WTC11 (cell line): ENCODE data around the gene SH3GLB2. TPM values are rescaled to one million over a fixed set of nuclear protein-coding genes. Genes with fewer than 3 reads are reported as not detected.
A peak's percentile ranks its signal among the peaks of the same experiment; 100 is the strongest.

Experiments used
- ATAC-seq: fragments of 200-7000 bp; cut with Tn5 transposase; 2 replicates; pipeline ENCODE4 v1.10.0; 2021; ENCODE audit warnings: mild to moderate bottlenecking, moderate library complexity
- CTCF ChIA-PET: fragments of 300-600 bp; sonication (Branson Sonifier 250); formaldehyde crosslinking; loops from one replicate; lab custom pipeline; 2021; ENCODE audit warnings: antibody characterized with exemption; lab: Charles Lee
- POLR2A ChIA-PET: fragments of 350-600 bp; sonication (Branson Sonifier 250); formaldehyde crosslinking; loops from one replicate; lab custom pipeline; 2021; ENCODE audit warnings: antibody characterized with exemption; lab: Charles Lee
- DNase-seq: peaks from one replicate; pipeline ENCODE4 v3.0.0; 2021; ENCODE audit warnings: low spot score
- H3K27ac Mint-ChIP-seq: 2 replicates; pipeline ENCODE4 v1.8.0; 2021; ENCODE audit warnings: mixed read lengths
- H3K27me3 Mint-ChIP-seq: 2 replicates; pipeline ENCODE4 v1.8.0; 2021; ENCODE audit warnings: low read depth, mild to moderate bottlenecking, moderate library complexity, mixed read lengths
- H3K36me3 Mint-ChIP-seq: 2 replicates; pipeline ENCODE4 v1.8.0; 2021; ENCODE audit warnings: mixed read lengths
- H3K4me1 Mint-ChIP-seq: 2 replicates; pipeline ENCODE4 v1.8.0; 2022; ENCODE audit warnings: mixed read lengths
- H3K4me3 Mint-ChIP-seq: 2 replicates; pipeline ENCODE4 v1.8.0; 2021; ENCODE audit warnings: mild to moderate bottlenecking, moderate library complexity, mixed read lengths
- H3K9me3 Mint-ChIP-seq: 2 replicates; pipeline ENCODE4 v1.8.0; 2021; ENCODE audit warnings: mixed read lengths
- CBFB ChIP-seq: sonication (generic); formaldehyde crosslinking; IDR thresholded peaks from 2 replicates; pipeline ENCODE4 v1.8.1; 2022; ENCODE audit warnings: mild to moderate bottlenecking, low read depth, missing genetic modification reagents
- CDX4 ChIP-seq: fragments of 250-450 bp; sonication (Bioruptor Pico); IDR thresholded peaks from 2 replicates; pipeline ENCODE4 v1.9.0; 2021; ENCODE audit warnings: moderate library complexity, mild to moderate bottlenecking, inconsistent platforms, borderline replicate concordance
- CREB1 ChIP-seq: sonication (generic); formaldehyde crosslinking; IDR thresholded peaks from 2 replicates; pipeline ENCODE4 v1.8.0; 2023; ENCODE audit warnings: mild to moderate bottlenecking, missing genetic modification reagents
- ELF4 ChIP-seq: sonication (generic); formaldehyde crosslinking; IDR thresholded peaks from 2 replicates; pipeline ENCODE4 v1.8.1; 2022; ENCODE audit warnings: low read depth, mild to moderate bottlenecking, moderate library complexity, missing genetic modification reagents
- ESRRA ChIP-seq: sonication (generic); formaldehyde crosslinking; IDR thresholded peaks from 2 replicates; pipeline ENCODE4 v1.8.1; 2022; ENCODE audit warnings: mild to moderate bottlenecking, missing genetic modification reagents, borderline replicate concordance
- FOXP1 ChIP-seq: sonication (generic); formaldehyde crosslinking; IDR thresholded peaks from 2 replicates; pipeline ENCODE4 v1.8.0; 2022; ENCODE audit warnings: missing genetic modification reagents, mild to moderate bottlenecking, moderate library complexity, borderline replicate concordance
- FOXP4 ChIP-seq: sonication (generic); formaldehyde crosslinking; IDR thresholded peaks from 2 replicates; pipeline ENCODE4 v1.8.0; 2022; ENCODE audit warnings: mild to moderate bottlenecking, missing genetic modification reagents
- HMGA2 ChIP-seq: fragments of 250-450 bp; sonication (Bioruptor Pico); IDR thresholded peaks from 2 replicates; pipeline ENCODE4 v1.4.0; 2021; ENCODE audit warnings: mild to moderate bottlenecking, moderate library complexity
- JAZF1 ChIP-seq: fragments of 250-450 bp; sonication (Bioruptor Pico); IDR thresholded peaks from 2 replicates; pipeline ENCODE4 v1.9.0; 2021; ENCODE audit warnings: moderate library complexity, mild to moderate bottlenecking, inconsistent platforms
- MXD4 ChIP-seq: fragments of 250-450 bp; sonication (Bioruptor Pico); IDR thresholded peaks from 2 replicates; pipeline ENCODE4 v1.8.0; 2021; ENCODE audit warnings: mild to moderate bottlenecking, moderate library complexity, borderline replicate concordance
- NR2C2 ChIP-seq: sonication (generic); formaldehyde crosslinking; IDR thresholded peaks from 2 replicates; pipeline ENCODE4 v1.8.0; 2022; ENCODE audit warnings: mild to moderate bottlenecking, missing genetic modification reagents
- NR3C1 ChIP-seq: sonication (generic); formaldehyde crosslinking; conservative IDR thresholded peaks from 2 replicates; pipeline ENCODE4 v1.8.1; 2023; ENCODE audit warnings: low read depth, mild to moderate bottlenecking, missing genetic modification reagents
- SMAD4 ChIP-seq: sonication (generic); formaldehyde crosslinking; IDR thresholded peaks from 2 replicates; pipeline ENCODE4 v1.8.0; 2022; ENCODE audit warnings: mild to moderate bottlenecking, missing genetic modification reagents
- SP1 ChIP-seq: sonication (generic); formaldehyde crosslinking; conservative IDR thresholded peaks from 2 replicates; pipeline ENCODE4 v1.8.1; 2022; ENCODE audit warnings: missing genetic modification reagents
- TP53 ChIP-seq: sonication (generic); formaldehyde crosslinking; IDR thresholded peaks from 2 replicates; pipeline ENCODE4 v1.8.1; 2023; ENCODE audit warnings: mild to moderate bottlenecking, missing genetic modification reagents
- ZNF317 ChIP-seq: sonication (generic); formaldehyde crosslinking; IDR thresholded peaks from 2 replicates; pipeline ENCODE4 v1.8.1; 2023; ENCODE audit warnings: low read depth, mild to moderate bottlenecking, moderate library complexity, missing genetic modification reagents, borderline replicate concordance
- ZNF396 ChIP-seq: fragments of 250-450 bp; sonication (Bioruptor Pico); IDR thresholded peaks from 2 replicates; pipeline ENCODE4 v1.8.0; 2021; ENCODE audit warnings: mild to moderate bottlenecking, moderate library complexity, borderline replicate concordance
- ZNF671 ChIP-seq: fragments of 250-450 bp; sonication (Bioruptor Pico); IDR thresholded peaks from 2 replicates; pipeline ENCODE4 v1.8.0; 2021; ENCODE audit warnings: mild to moderate bottlenecking
- total RNA-seq: library from RNA; stranded (reverse); gene quantifications from 3 replicates; pipeline ENCODE4 v1.2.3, GENCODE V29; 2021
- TF ChIP-seq, protein P1 (sequence below): fragments of 200-600 bp; IDR thresholded peaks from 2 replicates; pipeline ENCODE4 v1.8.0; 2022; ENCODE audit warnings: antibody characterized with exemption
- TF ChIP-seq, protein P2 (sequence below): sonication (generic); formaldehyde crosslinking; IDR thresholded peaks from 2 replicates; pipeline ENCODE4 v1.8.1; 2022; ENCODE audit warnings: low read depth, mild to moderate bottlenecking, moderate library complexity, missing genetic modification reagents, borderline replicate concordance
- TF ChIP-seq, protein P3 (sequence below): fragments of 250-450 bp; sonication (Bioruptor Pico); IDR thresholded peaks from 2 replicates; pipeline ENCODE4 v2.1.2; 2022; ENCODE audit warnings: mild to moderate bottlenecking, moderate library complexity
- TF ChIP-seq, protein P4 (sequence below): sonication (generic); formaldehyde crosslinking; IDR thresholded peaks from 2 replicates; pipeline ENCODE4 v1.8.1; 2022; ENCODE audit warnings: low read depth, missing genetic modification reagents, borderline replicate concordance

The SH3GLB2 gene
- total RNA-seq, 1 experiment from 2014 or later: 59.7 TPM

DNA sequence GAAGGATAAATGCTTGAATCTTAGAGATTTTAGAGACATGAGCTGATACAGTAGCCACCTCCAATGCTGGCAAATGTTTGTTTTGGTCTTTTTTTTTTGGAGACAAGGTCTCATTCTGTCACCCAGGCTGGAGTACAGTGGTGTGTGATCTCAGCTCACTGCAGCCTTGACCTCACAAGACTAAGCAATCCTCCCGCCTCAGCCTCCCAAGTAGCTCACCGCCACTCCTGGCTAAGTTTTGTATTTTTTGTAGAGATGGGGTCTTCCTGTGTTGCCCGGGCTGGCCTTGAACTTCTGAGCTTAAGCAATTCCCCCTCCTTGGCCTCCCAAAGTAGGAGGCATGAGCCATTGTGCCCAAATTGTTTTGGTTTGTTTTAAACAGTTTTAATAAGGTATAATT lies 46.0 kb upstream of the SH3GLB2 start:
- POLR2A ChIA-PET: no interaction called here
- TF ChIP-seq NR2C2 (CRISPR knock-in tag): no peak
- TF ChIP-seq, protein P1, sequence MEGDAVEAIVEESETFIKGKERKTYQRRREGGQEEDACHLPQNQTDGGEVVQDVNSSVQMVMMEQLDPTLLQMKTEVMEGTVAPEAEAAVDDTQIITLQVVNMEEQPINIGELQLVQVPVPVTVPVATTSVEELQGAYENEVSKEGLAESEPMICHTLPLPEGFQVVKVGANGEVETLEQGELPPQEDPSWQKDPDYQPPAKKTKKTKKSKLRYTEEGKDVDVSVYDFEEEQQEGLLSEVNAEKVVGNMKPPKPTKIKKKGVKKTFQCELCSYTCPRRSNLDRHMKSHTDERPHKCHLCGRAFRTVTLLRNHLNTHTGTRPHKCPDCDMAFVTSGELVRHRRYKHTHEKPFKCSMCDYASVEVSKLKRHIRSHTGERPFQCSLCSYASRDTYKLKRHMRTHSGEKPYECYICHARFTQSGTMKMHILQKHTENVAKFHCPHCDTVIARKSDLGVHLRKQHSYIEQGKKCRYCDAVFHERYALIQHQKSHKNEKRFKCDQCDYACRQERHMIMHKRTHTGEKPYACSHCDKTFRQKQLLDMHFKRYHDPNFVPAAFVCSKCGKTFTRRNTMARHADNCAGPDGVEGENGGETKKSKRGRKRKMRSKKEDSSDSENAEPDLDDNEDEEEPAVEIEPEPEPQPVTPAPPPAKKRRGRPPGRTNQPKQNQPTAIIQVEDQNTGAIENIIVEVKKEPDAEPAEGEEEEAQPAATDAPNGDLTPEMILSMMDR: no peak
- TF ChIP-seq ZNF671: no peak
- TF ChIP-seq, protein P2, sequence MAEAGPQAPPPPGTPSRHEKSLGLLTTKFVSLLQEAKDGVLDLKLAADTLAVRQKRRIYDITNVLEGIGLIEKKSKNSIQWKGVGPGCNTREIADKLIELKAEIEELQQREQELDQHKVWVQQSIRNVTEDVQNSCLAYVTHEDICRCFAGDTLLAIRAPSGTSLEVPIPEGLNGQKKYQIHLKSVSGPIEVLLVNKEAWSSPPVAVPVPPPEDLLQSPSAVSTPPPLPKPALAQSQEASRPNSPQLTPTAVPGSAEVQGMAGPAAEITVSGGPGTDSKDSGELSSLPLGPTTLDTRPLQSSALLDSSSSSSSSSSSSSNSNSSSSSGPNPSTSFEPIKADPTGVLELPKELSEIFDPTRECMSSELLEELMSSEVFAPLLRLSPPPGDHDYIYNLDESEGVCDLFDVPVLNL (CRISPR knock-in tag): no peak
- TF ChIP-seq SMAD4 (CRISPR knock-in tag): no peak
- TF ChIP-seq FOXP1 (CRISPR knock-in tag): no peak
- no peak for TF ChIP-seq HMGA2 (CRISPR knock-in tag)
- no peak for TF ChIP-seq CDX4
- no peak for TF ChIP-seq CBFB
- no peak for TF ChIP-seq SP1
- no peak for TF ChIP-seq FOXP4 (CRISPR knock-in tag)
- TF ChIP-seq NR3C1 (CRISPR knock-in tag): no peak
- TF ChIP-seq TP53 (CRISPR knock-in tag): no peak
- TF ChIP-seq, protein P3, sequence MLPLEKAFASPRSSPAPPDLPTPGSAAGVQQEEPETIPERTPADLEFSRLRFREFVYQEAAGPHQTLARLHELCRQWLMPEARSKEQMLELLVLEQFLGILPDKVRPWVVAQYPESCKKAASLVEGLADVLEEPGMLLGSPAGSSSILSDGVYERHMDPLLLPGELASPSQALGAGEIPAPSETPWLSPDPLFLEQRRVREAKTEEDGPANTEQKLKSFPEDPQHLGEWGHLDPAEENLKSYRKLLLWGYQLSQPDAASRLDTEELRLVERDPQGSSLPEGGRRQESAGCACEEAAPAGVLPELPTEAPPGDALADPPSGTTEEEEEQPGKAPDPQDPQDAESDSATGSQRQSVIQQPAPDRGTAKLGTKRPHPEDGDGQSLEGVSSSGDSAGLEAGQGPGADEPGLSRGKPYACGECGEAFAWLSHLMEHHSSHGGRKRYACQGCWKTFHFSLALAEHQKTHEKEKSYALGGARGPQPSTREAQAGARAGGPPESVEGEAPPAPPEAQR (CRISPR knock-in tag): no peak

DNA sequence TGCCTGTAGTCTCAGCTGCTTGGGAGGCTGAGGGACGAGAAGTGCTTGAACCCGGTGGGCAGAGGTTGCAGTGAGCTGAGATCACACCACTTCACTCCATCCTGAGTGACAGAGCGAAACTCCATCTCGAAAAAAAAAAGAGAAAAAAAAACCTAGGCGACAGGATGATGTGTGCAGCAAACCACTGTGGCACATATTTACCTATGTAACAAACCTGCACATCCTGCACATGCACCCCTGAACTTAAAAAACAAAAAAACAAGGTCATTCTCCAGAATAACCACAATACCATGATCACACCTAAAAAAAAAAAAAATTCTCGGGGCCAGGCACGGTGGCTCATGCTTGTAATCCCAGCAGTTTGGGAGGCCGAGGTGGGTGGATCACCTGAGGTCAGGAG lies 45.3 kb upstream of the SH3GLB2 start:
- DNase-seq (no peak), ATAC-seq (no peak)
- no peak for TF ChIP-seq JAZF1 (CRISPR knock-in tag)
- TF ChIP-seq MXD4 (CRISPR knock-in tag): no peak
- no peak for TF ChIP-seq CDX4
- no peak for TF ChIP-seq ELF4 (CRISPR knock-in tag)
- TF ChIP-seq, protein P1: no peak
- TF ChIP-seq ZNF396 (CRISPR knock-in tag): no peak
- TF ChIP-seq ESRRA (CRISPR knock-in tag): no peak
- TF ChIP-seq, protein P4, sequence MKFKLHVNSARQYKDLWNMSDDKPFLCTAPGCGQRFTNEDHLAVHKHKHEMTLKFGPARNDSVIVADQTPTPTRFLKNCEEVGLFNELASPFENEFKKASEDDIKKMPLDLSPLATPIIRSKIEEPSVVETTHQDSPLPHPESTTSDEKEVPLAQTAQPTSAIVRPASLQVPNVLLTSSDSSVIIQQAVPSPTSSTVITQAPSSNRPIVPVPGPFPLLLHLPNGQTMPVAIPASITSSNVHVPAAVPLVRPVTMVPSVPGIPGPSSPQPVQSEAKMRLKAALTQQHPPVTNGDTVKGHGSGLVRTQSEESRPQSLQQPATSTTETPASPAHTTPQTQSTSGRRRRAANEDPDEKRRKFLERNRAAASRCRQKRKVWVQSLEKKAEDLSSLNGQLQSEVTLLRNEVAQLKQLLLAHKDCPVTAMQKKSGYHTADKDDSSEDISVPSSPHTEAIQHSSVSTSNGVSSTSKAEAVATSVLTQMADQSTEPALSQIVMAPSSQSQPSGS (CRISPR knock-in tag): no peak
- TF ChIP-seq CREB1 (CRISPR knock-in tag): no peak
- TF ChIP-seq ZNF317: no peak
- no peak for TF ChIP-seq SMAD4 (CRISPR knock-in tag)
- CTCF ChIA-PET: interaction anchor here (2.5 kb wide), 1 partner anchor 66 kb away, joined by 5 read pairs; no protein-coding TSS in a partner anchor
- no peaks in the 10 kb centered on the region for H3K27me3 Mint-ChIP-seq
- H3K9me3 Mint-ChIP-seq: no peaks in the 10 kb centered on the region
- H3K27ac Mint-ChIP-seq: no peak overlapping the region
- peaks cover 28% of the 10 kb centered on the region for H3K4me1 Mint-ChIP-seq
- POLR2A ChIA-PET: no interaction called here
- peaks cover 4% of the 10 kb centered on the region; the same call in 1 of the 2 replicates for H3K36me3 Mint-ChIP-seq
- no peak overlapping the region for H3K4me3 Mint-ChIP-seq

More for the DNA sequence above, 46.0 kb upstream of the SH3GLB2 start:
- Mint-ChIP-seq H3K4me1 (peaks cover 29% of the 10 kb centered on the region), H3K36me3 (no peaks in the 10 kb centered on the region), H3K27me3 (no peaks in the 10 kb centered on the region), H3K4me3 (no peak overlapping the region), H3K27ac (peak overlapping the region; percentile 45; the same call in 1 of the 2 replicates), H3K9me3 (no peaks in the 10 kb centered on the region)
- CTCF ChIA-PET: interaction anchor here (2.5 kb wide), 1 partner anchor 66 kb away, joined by 5 read pairs; no protein-coding TSS in a partner anchor
- no peak for DNase-seq
- no peak for ATAC-seq
